Lower lobe of right lung (tissue), 2 donors: ENCODE data around the gene LYPD6B. TPM values are rescaled to one million over a fixed set of nuclear protein-coding genes. Genes with fewer than 3 reads are reported as not detected.
A peak's percentile ranks its signal among the peaks of the same experiment; 100 is the strongest.

Experiments
- ATAC-seq, 2 donors: fragments of 200-7000 bp; cut with Tn5 transposase; one replicate each; pipeline ENCODE4 v1.9.1; 2020 to 2022; ENCODE audit warnings: mild to moderate bottlenecking in 2 of 2, moderate library complexity in 2 of 2
- DNase-seq: peaks from one replicate; pipeline ENCODE4 v3.0.0-alpha.2; 2020
- H3K27ac ChIP-seq: fragments of 200-600 bp; one replicate; pipeline ENCODE4 v1.8.0; 2022
- H3K27me3 ChIP-seq: fragments of 200-600 bp; one replicate; pipeline ENCODE4 v1.8.0; 2022; ENCODE audit warnings: low read depth
- H3K36me3 ChIP-seq: fragments of 200-600 bp; one replicate; pipeline ENCODE4 v1.8.0; 2022; ENCODE audit warnings: mild to moderate bottlenecking
- H3K4me1 ChIP-seq: fragments of 200-600 bp; one replicate; pipeline ENCODE4 v1.8.0; 2022
- H3K4me3 ChIP-seq: fragments of 200-600 bp; one replicate; pipeline ENCODE4 v1.8.0; 2022; ENCODE audit warnings: mild to moderate bottlenecking
- H3K9me3 ChIP-seq: fragments of 200-600 bp; one replicate; pipeline ENCODE4 v1.8.0; 2022
- intact Hi-C: fragments of 100-400 bp; cut with DNase I; formaldehyde crosslinking; loops from one replicate; pipeline ENCODE4 v1.11.0; 2022
- total RNA-seq: library from RNA; stranded (reverse); fragmentation: NEBNext Ultra II Directional; extraction: Animal tissue kit (Norgen Biotek cat#: 25700); gene quantifications from one replicate; pipeline ENCODE4 v1.2.1, GENCODE V29; 2021
- TF ChIP-seq, protein P1 (sequence below): fragments of 200-600 bp; IDR thresholded peaks from one replicate; pipeline ENCODE4 v1.8.0; 2022; ENCODE audit warnings: antibody characterized with exemption, mild to moderate bottlenecking
- donor health status: DM: no; HTN: yes; CAD: no; lungs with severe emphysema.

LYPD6B gene
- total RNA-seq, 1 donor from 2014 or later, result 2.0 TPM

GRCh38 chr2:149122516-149122915 is 84.0 kb downstream of the LYPD6B start:
- H3K36me3 ChIP-seq, result no peaks in the 10 kb centered on the region
- DNase-seq, result no peak
- intact Hi-C loops, result no loop called here
- no peaks in the 10 kb centered on the region for H3K9me3 ChIP-seq
- no peaks in the 10 kb centered on the region for H3K27me3 ChIP-seq
- H3K4me1 ChIP-seq, result no peaks in the 10 kb centered on the region
- H3K27ac ChIP-seq, result no peak overlapping the region
- ATAC-seq, result no peak
- H3K4me3 ChIP-seq, result no peak overlapping the region
- TF ChIP-seq, protein P1, sequence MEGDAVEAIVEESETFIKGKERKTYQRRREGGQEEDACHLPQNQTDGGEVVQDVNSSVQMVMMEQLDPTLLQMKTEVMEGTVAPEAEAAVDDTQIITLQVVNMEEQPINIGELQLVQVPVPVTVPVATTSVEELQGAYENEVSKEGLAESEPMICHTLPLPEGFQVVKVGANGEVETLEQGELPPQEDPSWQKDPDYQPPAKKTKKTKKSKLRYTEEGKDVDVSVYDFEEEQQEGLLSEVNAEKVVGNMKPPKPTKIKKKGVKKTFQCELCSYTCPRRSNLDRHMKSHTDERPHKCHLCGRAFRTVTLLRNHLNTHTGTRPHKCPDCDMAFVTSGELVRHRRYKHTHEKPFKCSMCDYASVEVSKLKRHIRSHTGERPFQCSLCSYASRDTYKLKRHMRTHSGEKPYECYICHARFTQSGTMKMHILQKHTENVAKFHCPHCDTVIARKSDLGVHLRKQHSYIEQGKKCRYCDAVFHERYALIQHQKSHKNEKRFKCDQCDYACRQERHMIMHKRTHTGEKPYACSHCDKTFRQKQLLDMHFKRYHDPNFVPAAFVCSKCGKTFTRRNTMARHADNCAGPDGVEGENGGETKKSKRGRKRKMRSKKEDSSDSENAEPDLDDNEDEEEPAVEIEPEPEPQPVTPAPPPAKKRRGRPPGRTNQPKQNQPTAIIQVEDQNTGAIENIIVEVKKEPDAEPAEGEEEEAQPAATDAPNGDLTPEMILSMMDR, result no peak

DNA sequence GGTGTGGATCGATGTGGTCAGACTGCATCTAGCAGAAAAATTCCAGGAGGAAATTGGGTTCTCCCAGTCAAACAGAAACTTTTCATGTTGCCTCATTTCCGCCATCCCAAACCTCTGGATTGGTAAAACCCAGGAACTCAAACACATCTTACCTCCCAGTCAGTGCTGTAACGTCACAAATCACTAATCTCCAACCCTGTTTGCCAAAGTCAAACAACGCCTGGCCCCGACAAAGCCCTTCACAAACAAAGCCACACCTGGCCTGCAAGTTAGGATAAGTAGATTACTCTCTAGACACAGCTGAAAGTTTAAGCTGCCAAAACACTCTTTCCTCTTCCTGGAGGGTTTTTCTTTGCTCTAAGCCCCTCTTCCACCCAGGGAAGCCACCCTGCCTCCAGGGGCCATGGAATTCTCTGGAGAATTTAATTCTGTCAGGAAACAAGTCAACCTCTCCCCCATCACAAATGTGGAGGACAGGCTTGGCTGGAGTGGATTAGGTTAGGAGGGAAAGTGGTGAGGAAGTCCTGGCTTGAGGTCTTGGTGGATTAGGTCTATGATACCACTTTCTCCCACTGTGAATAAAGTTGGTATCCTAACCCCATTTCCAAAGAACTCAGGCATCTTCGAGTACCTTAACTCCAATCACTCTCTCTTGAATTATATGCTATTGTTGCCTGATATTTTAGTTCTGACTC is 86.7 kb downstream of the LYPD6B start:
- Histone ChIP-seq H3K4me3 (no peak overlapping the region), H3K36me3 (no peaks in the 10 kb centered on the region), H3K9me3 (no peaks in the 10 kb centered on the region), H3K27ac (no peak overlapping the region), H3K27me3 (no peaks in the 10 kb centered on the region), H3K4me1 (no peaks in the 10 kb centered on the region)
- DNase-seq (peak; percentile 51), ATAC-seq (peak; percentile 73 to 75)
- intact Hi-C loops, result no loop called here
- TF ChIP-seq, protein P1, result no peak

DNA sequence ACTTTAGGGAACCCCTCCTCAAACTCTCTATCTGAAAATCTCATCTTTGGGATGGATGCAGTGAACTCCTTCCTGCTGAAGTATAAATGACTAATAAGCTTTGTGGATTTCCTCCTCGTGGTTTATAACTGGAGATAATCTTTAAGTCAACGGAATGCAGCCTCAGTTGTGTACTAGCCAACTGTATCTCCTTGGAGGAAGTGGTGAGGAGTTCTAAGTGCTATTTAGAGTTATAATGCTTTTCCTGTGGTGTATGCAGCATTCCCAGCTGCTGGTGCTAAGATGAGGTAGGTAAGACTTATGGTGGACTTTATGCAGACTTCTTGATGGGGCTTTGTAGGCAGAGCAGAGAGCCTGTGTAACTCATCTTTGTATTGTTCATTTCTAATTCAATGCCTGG is 90.9 kb downstream of the LYPD6B start:
- Histone ChIP-seq H3K36me3 (no peaks in the 10 kb centered on the region), H3K27me3 (no peaks in the 10 kb centered on the region), H3K4me1 (no peaks in the 10 kb centered on the region), H3K4me3 (no peak overlapping the region), H3K9me3 (no peaks in the 10 kb centered on the region), H3K27ac (no peak overlapping the region)
- intact Hi-C loops, result no loop called here
- TF ChIP-seq, protein P1, result no peak
- ATAC-seq (no peak), DNase-seq (no peak)

GRCh38 chr2:149132339-149132738 is 93.8 kb downstream of the LYPD6B start:
- intact Hi-C loops, result no loop called here
- H3K4me3 ChIP-seq, result no peak overlapping the region
- ATAC-seq (no peak), DNase-seq (no peak)
- TF ChIP-seq, protein P1, result no peak
- H3K4me1 ChIP-seq, result no peaks in the 10 kb centered on the region
- H3K27ac ChIP-seq, result no peak overlapping the region
- no peaks in the 10 kb centered on the region for H3K27me3 ChIP-seq
- H3K36me3 ChIP-seq, result no peaks in the 10 kb centered on the region
- no peaks in the 10 kb centered on the region for H3K9me3 ChIP-seq

DNA sequence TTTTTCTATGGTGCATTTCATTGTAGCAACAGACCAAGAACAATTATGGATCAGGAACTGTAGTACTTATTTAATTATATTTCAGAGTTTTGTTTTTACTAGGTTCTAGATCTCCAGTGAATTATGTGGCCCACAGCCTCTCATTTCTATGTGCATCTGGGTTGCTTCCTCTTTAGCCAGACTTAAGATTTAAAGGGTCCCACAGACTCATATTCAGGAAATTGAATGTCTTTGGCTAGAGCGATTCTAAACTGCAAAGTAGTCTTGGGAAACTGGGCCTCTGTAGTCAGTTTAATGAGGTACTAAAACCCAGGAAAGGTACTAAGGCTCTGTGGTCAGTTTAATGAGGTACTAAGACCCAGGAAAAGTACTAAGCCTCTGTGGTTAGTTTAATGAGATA is 94.4 kb downstream of the LYPD6B start:
- no peak overlapping the region for H3K4me3 ChIP-seq
- ATAC-seq, result no peak
- H3K4me1 ChIP-seq, result no peaks in the 10 kb centered on the region
- intact Hi-C loops, result no loop called here
- H3K9me3 ChIP-seq, result no peaks in the 10 kb centered on the region
- no peaks in the 10 kb centered on the region for H3K27me3 ChIP-seq
- H3K27ac ChIP-seq, result no peak overlapping the region
- H3K36me3 ChIP-seq, result no peaks in the 10 kb centered on the region
- TF ChIP-seq, protein P1, result no peak
- DNase-seq, result no peak
